ENCODE measurements around the gene GLCCI1. TPM values are rescaled to one million over a fixed set of nuclear protein-coding genes. Genes with fewer than 3 reads are reported as not detected.

The GLCCI1 gene
- total and polyA plus RNA-seq, 11 donors, result 1.5 to 10.8 (median 6.3) TPM

GRCh38 chr7:7953806-7954205, 14.8 kb upstream of the GLCCI1 start:
- intact Hi-C loops (cut with DNase I), result no loop called here
- DNase-seq, result no peak
- H3K36me3 ChIP-seq, result no peaks in the 10 kb centered on the region
- H3K27ac ChIP-seq, result no peak overlapping the region
- no peaks in the 10 kb centered on the region for H3K4me1 ChIP-seq
- no peak for ATAC-seq
- H3K27me3 ChIP-seq, result no peaks in the 10 kb centered on the region
- peaks cover 0 to 3% (median 0%) of the 10 kb centered on the region in 12 donors for H3K9me3 ChIP-seq
- TF ChIP-seq CTCF (IDR thresholded peaks at IDR 0.05), result no peak
- TF ChIP-seq POLR2A (IDR thresholded peaks at IDR 0.05), result no peak
- H3K4me3 ChIP-seq, result no peak overlapping the region

- no peak for ATAC-seq
- Histone ChIP-seq H3K4me3 (no peak overlapping the region), H3K36me3 (no peaks in the 10 kb centered on the region), H3K27ac (no peak overlapping the region), H3K27me3 (no peaks in the 10 kb centered on the region), H3K9me3 (no peaks in the 10 kb centered on the region), H3K4me1 (no peaks in the 10 kb centered on the region)
- DNase-seq, result no peak
- no peak for TF ChIP-seq CTCF (IDR thresholded peaks at IDR 0.05)
- no peak for TF ChIP-seq POLR2A (IDR thresholded peaks at IDR 0.05)
- WGBS, 4 donors, result 78 to 96% (median 89%) methylated on average over 3 of the region's 3 CpGs
- intact Hi-C loops (cut with DNase I), result no loop called here
Observed at GRCh38 chr7:7956531-7957128, 12.0 kb upstream of the GLCCI1 start.

- DNase-seq, result no peak
- Histone ChIP-seq H3K27me3 (no peaks in the 10 kb centered on the region), H3K27ac (no peak overlapping the region), H3K4me1 (no peaks in the 10 kb centered on the region), H3K4me3 (no peak overlapping the region), H3K9me3 (no peaks in the 10 kb centered on the region), H3K36me3 (no peaks in the 10 kb centered on the region)
- no peak for ATAC-seq
- 69 to 99% (median 94%) methylated on average over 2 of the region's 2 CpGs for WGBS, 4 donors
- intact Hi-C loops (cut with DNase I), result no loop called here
- TF ChIP-seq POLR2A (IDR thresholded peaks at IDR 0.05) (no peak), CTCF (IDR thresholded peaks at IDR 0.05) (no peak)
Observed at GRCh38 chr7:7957513-7957912, 11.1 kb upstream of the GLCCI1 start.

GRCh38 chr7:7959979-7960670, 8.5 kb upstream of the GLCCI1 start:
- no peaks in the 10 kb centered on the region for H3K4me1 ChIP-seq
- no peaks in the 10 kb centered on the region for H3K27me3 ChIP-seq
- TF ChIP-seq POLR2A (IDR thresholded peaks at IDR 0.05), result no peak
- WGBS, 4 donors, result 86 to 91% (median 89%) methylated on average over 4 of the region's 4 CpGs
- no peaks in the 10 kb centered on the region for H3K9me3 ChIP-seq
- no peak for ATAC-seq
- no peak for DNase-seq
- no peak overlapping the region for H3K4me3 ChIP-seq
- H3K27ac ChIP-seq, result no peak overlapping the region
- intact Hi-C loops (cut with DNase I), result loop anchor here in 4 of 10 donors (10.0 kb wide), 4 partner anchors 185 to 395 kb away; partner anchors contain the start of genes MIOS (in 1 of the 4) and UMAD1 (in 1 of the 4)
- H3K36me3 ChIP-seq, result no peaks in the 10 kb centered on the region
